Rectal smooth muscle tissue (tissue), 1 donor: ENCODE measurements around the gene NOP53.
"Not testable (repeated sequence)": the region's sequence is repeated elsewhere in the genome, so short reads cannot be mapped to it uniquely, and the experiment has no call there.

Experiments
- H3K27ac ChIP-seq: one replicate; pipeline ENCODE4 v1.7.0; 2013; ENCODE audit warnings: low read depth, low read length, inconsistent platforms
- H3K27me3 ChIP-seq: one replicate; pipeline ENCODE4 v1.7.0; 2013; ENCODE audit warnings: low read length; ENCODE audit not compliant: control insufficient read depth, insufficient read depth
- H3K36me3 ChIP-seq: one replicate; pipeline ENCODE4 v1.7.0; 2013; ENCODE audit warnings: low read length; ENCODE audit not compliant: control insufficient read depth, insufficient read depth
- H3K4me1 ChIP-seq: one replicate; pipeline ENCODE4 v1.7.0; 2013; ENCODE audit warnings: low read length; ENCODE audit not compliant: control insufficient read depth, insufficient read depth
- H3K4me3 ChIP-seq: one replicate; pipeline ENCODE4 v1.7.0; 2013; ENCODE audit warnings: low read length
- H3K9ac ChIP-seq: one replicate; pipeline ENCODE4 v1.7.0; 2013; ENCODE audit warnings: low read length

NOP53 gene

GRCh38 chr19:47707135-47707925, 38.0 kb upstream of the NOP53 start:
- Histone ChIP-seq H3K27ac (no peak overlapping the region), H3K9ac (no peak overlapping the region), H3K36me3 (peaks cover 3% of the 10 kb centered on the region), H3K27me3 (no peaks in the 10 kb centered on the region), H3K4me1 (no peaks in the 10 kb centered on the region), H3K4me3 (no peak overlapping the region)

GRCh38 chr19:47711652-47712242, 33.6 kb upstream of the NOP53 start:
- Histone ChIP-seq H3K36me3 (peaks cover 4% of the 10 kb centered on the region), H3K27me3 (peaks cover 3% of the 10 kb centered on the region), H3K27ac (no peak overlapping the region), H3K9ac (no peak overlapping the region), H3K4me1 (peaks cover 9% of the 10 kb centered on the region), H3K4me3 (no peak overlapping the region)

- Histone ChIP-seq H3K4me3 (peak within 1 kb of the TSS; percentile 68), H3K27me3 (peaks cover 3% of the 10 kb centered on the region), H3K27ac (peak within 1 kb of the TSS; percentile 87), H3K4me1 (peaks cover 21% of the 10 kb centered on the region), H3K36me3 (peaks cover 7% of the 10 kb centered on the region), H3K9ac (peak within 1 kb of the TSS; percentile 60)
Measured at GRCh38 chr19:47713046-47714021, 32.0 kb upstream of the NOP53 start, which contains the start of gene EHD2. EHD2 (plus strand) TSS chr19:47713422; CDS start chr19:47716613, 3,191 bp downstream.

GRCh38 chr19:47714339-47714738, 31.0 kb upstream of the NOP53 start:
- no peak overlapping the region for H3K9ac ChIP-seq
- peaks cover 3% of the 10 kb centered on the region for H3K27me3 ChIP-seq
- H3K27ac ChIP-seq: peak overlapping the region; percentile 87
- H3K36me3 ChIP-seq: peaks cover 7% of the 10 kb centered on the region
- peaks cover 22% of the 10 kb centered on the region for H3K4me1 ChIP-seq
- peak overlapping the region; percentile 68 for H3K4me3 ChIP-seq

- not testable (repeated sequence) for H3K27ac ChIP-seq, H3K9ac ChIP-seq, H3K27me3 ChIP-seq, H3K36me3 ChIP-seq
- peaks cover 24% of the 10 kb centered on the region for H3K4me1 ChIP-seq
- H3K4me3 ChIP-seq: peak overlapping the region; percentile 68
Measured at GRCh38 chr19:47714855-47715254, 30.5 kb upstream of the NOP53 start.

- Histone ChIP-seq H3K9ac (no peak overlapping the region), H3K36me3 (peaks cover 7% of the 10 kb centered on the region), H3K4me3 (peak overlapping the region; percentile 0), H3K4me1 (peaks cover 36% of the 10 kb centered on the region), H3K27ac (peak overlapping the region; percentile 66), H3K27me3 (peaks cover 3% of the 10 kb centered on the region)
Measured at GRCh38 chr19:47716270-47716937, 28.9 kb upstream of the NOP53 start.

- H3K36me3 ChIP-seq, H3K9ac ChIP-seq, H3K27me3 ChIP-seq: not testable (repeated sequence)
- H3K27ac ChIP-seq: peak overlapping the region; percentile 90
- peaks cover 41% of the 10 kb centered on the region for H3K4me1 ChIP-seq
- peak overlapping the region; percentile 52 for H3K4me3 ChIP-seq
Measured at GRCh38 chr19:47718415-47719046, 26.8 kb upstream of the NOP53 start.

- H3K9ac ChIP-seq: no peak overlapping the region
- H3K4me3 ChIP-seq: peak overlapping the region; percentile 52
- peaks cover 7% of the 10 kb centered on the region for H3K36me3 ChIP-seq
- H3K4me1 ChIP-seq: peaks cover 41% of the 10 kb centered on the region
- peak overlapping the region; percentile 90 for H3K27ac ChIP-seq
- peaks cover 3% of the 10 kb centered on the region for H3K27me3 ChIP-seq
Measured at GRCh38 chr19:47719047-47719859, 26.1 kb upstream of the NOP53 start.

GRCh38 chr19:47720669-47721422, 24.5 kb upstream of the NOP53 start:
- Histone ChIP-seq H3K4me1 (peaks cover 33% of the 10 kb centered on the region), H3K27ac (no peak overlapping the region), H3K36me3 (peaks cover 8% of the 10 kb centered on the region), H3K4me3 (no peak overlapping the region), H3K27me3 (no peaks in the 10 kb centered on the region), H3K9ac (no peak overlapping the region)

- no peak overlapping the region for H3K4me3 ChIP-seq
- no peaks in the 10 kb centered on the region for H3K27me3 ChIP-seq
- H3K36me3 ChIP-seq: peaks cover 14% of the 10 kb centered on the region
- peaks cover 19% of the 10 kb centered on the region for H3K4me1 ChIP-seq
- H3K27ac ChIP-seq: peak overlapping the region; percentile 70
- no peak overlapping the region for H3K9ac ChIP-seq
Measured at GRCh38 chr19:47723581-47723940, 21.8 kb upstream of the NOP53 start.
